GM12892 (cell line): ENCODE data around the gene NTN3.

ENCODE experiments used
- POLR2A ChIP-seq: IDR thresholded peaks from 2 replicates; pipeline ENCODE4 v1.6.1; 2011; ENCODE audit warnings: low read depth, low read length, control low read depth
- POLR2AphosphoS5 ChIP-seq: IDR thresholded peaks from 2 replicates; pipeline ENCODE4 v1.6.1; 2011; ENCODE audit warnings: low read depth, low read length, control low read depth

DNA sequence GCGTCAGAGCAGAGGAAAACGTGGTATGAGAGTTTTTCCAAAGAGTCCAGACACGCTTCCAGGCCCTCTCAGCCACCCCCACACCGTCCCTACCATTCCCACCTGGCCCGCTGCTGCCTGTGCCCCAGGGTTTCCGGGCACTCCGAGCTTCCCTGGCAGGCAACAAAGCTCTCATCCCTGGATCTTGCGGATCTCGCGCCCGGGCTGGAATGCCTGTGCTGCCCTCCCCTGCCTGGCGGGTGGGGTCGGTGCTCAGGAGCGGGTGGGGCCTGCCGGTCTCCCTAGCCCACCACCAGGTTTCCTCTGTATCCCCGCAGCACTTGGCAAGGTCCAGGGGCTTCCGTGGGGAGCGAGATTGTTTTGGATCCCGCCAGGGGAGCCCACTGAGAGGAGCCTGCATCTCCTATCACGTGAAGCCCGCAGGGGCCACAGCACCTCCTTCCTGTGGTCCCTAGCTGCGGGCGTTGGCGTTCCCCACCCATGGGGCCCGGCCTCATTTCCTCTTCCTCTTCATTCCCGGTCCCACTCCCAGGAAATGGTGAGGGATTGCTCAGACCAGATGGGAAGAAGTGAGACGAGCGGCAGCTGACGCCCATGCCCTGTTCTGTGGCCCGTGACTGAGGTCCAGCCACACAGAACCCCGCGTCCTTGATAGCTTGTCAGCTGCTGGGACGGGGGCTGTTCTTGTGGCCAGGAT lies 14.9 kb downstream of the NTN3 start:
- TF ChIP-seq POLR2A (no peak), POLR2AphosphoS5 (no peak)
